ENCODE results near the gene ZFP36L1.

ZFP36L1 gene

DNA sequence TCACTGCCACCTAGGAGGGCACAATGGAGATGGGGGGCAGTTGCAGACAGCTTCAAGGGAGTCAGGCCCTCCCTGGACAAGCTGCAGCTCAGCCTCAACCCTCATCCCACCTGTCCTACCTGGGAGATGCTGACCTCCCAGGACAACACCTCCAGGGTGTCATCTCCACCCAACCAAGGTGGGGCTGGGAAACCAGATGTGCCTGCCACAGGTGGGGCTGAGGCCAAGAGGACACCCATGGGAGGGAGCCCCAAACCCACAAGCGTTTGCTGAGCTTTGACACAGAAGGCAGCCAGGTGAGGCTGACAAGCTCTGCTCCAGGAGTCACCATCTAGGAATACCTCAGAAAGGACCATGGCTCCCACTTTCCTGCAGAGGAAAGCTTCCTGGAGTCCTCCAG lies 31.5 kb downstream of the ZFP36L1 start:
- no peak for TF ChIP-seq CTCF (conservative IDR thresholded peaks at IDR 0.05)

GRCh38 chr14:68760761-68761160 lies 32.1 kb downstream of the ZFP36L1 start:
- H3K27ac ChIP-seq: no peak overlapping the region
- TF ChIP-seq CTCF (conservative IDR thresholded peaks at IDR 0.05): no peak

More for the DNA sequence above, 31.5 kb downstream of the ZFP36L1 start:
- no peak overlapping the region for H3K27ac ChIP-seq

DNA sequence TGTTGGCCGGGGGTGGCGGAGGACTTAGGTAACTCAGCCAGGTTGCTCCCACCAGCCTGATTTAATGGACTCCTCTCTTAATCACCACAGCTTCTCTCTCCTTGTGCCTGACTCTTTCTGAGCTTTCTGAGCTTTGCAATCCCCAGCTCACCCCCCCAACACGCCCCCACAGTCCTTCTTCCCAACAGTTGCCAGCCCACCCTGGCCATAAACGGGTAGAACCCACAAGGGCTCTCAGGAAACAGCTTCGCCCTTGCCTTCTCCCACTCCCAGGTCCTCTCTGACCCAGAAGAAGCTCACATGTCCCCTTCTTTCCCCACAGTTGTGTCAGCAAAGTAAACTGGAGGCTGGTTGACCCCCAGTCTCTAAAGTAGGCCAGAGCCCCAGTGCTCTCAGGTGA lies 32.9 kb downstream of the ZFP36L1 start:
- no peak overlapping the region for H3K27ac ChIP-seq

GRCh38 chr14:68759017-68759560 lies 33.8 kb downstream of the ZFP36L1 start:
- H3K27ac ChIP-seq: no peak overlapping the region
- TF ChIP-seq CTCF (conservative IDR thresholded peaks at IDR 0.05): no peak

More for the DNA sequence above, 32.9 kb downstream of the ZFP36L1 start:
- TF ChIP-seq CTCF (conservative IDR thresholded peaks at IDR 0.05): no peak

DNA sequence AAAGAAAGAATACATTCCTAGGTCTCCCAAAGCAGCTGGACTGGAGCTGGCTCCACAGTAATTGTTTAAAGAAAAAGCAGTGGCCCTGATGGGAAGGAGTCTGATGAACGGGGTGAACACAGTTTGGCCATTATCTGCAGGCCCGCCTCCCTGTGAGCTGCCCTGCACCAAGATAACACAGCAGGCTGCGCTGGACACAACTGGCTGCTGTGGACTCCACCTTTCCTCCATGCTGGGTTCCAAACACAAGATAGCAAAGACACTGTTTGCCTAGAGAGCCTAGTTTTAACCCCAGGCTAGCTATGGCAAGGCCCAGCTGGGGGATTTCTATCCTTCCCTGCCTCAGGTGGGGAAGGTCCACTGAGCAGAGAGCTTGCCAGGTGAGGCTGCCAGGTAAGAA lies 34.6 kb downstream of the ZFP36L1 start:
- no peak for TF ChIP-seq CTCF (conservative IDR thresholded peaks at IDR 0.05)
- no peak overlapping the region for H3K27ac ChIP-seq

DNA sequence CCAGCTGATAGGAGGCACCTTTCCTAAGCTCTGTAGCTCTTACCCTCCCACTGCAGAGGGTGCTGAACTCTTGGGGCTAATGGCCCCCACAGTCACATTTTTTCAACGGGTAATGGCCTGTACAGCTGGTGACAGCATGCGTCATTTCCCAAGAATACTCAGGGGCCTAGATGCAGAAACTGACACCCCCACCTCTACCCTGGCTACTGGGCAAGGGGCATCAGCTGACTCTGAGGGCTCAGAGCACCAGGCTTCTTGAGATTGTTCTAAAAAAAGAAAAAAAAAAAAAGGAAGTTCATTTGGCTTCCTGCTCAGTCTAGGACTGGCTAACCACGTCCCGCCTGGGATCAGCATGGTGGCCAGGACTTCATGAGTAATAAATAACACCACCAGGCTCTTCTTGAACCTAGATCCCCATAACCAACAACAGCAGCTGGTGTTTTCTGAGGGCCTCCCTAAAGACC lies 35.2 kb downstream of the ZFP36L1 start:
- no peak for TF ChIP-seq CTCF (conservative IDR thresholded peaks at IDR 0.05)
- no peak overlapping the region for H3K27ac ChIP-seq

DNA sequence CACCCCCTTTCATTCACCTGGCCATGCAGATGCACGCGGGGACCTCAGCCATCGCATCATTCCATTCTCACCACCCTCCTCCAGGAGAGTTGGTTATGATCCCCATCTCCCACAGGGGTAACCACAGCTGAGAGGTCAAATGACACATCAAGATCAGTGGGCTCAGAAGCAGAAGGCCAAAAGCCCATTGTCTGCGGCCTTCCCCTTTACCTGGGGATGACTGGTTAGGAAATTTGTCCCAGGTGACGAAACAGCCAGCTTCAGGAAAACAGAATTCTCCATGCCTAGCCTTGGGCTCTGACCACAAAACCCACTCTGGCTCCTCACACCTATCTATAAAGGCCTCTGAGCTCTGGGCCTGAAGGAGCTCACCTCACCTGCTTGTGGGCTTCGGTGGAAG lies 36.1 kb downstream of the ZFP36L1 start:
- no peak for TF ChIP-seq CTCF (conservative IDR thresholded peaks at IDR 0.05)
- no peak overlapping the region for H3K27ac ChIP-seq
